ENCODE data around the gene TSSC4. TPM values are rescaled to one million over a fixed set of nuclear protein-coding genes. Genes with fewer than 3 reads are reported as not detected.

TSSC4 gene
- total RNA-seq, 1 donor from 2014 or later, result 37.6 TPM

DNA sequence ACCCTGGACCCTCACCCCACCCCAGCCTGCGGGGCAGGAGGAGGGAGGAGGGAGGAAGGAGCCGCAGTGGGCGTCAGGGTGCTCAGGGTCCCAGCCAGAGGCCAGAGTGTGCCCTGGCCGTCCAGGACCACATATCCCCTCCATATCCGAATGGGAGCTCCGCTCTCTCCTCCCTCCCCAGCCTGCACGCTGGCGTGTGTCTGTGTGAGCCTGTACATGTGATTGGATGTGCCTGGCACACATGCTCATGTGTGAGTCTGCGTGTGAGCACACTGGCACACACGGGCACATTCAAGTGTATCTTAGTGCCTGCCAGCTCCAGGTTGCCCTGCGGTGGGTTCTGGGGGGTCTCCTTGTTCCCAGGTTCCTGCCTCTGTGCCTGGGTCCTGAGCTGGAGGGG lies 8.1 kb downstream of the TSSC4 start:
- H3K36me3 ChIP-seq, result peaks cover 0 to 5% of the 10 kb centered on the region in 2 donors
- H3K27ac ChIP-seq, result no peak overlapping the region
- no peaks in the 10 kb centered on the region for H3K27me3 ChIP-seq
- H3K9me3 ChIP-seq, result no peaks in the 10 kb centered on the region
- no peaks in the 10 kb centered on the region for H3K4me1 ChIP-seq
- intact Hi-C loops (cut with DNase I), result no loop called here
- DNase-seq (ENCODE audit: extremely low spot score in 2 of 2), result no peak
- H3K4me3 ChIP-seq, result no peak overlapping the region
- TF ChIP-seq POLR2A (IDR thresholded peaks at IDR 0.05) (no peak), POLR2AphosphoS5 (IDR thresholded peaks at IDR 0.05; ENCODE audit: insufficient read depth in 1 of 2, low read depth in 1 of 2) (no peak)
- TF ChIP-seq, protein P1, sequence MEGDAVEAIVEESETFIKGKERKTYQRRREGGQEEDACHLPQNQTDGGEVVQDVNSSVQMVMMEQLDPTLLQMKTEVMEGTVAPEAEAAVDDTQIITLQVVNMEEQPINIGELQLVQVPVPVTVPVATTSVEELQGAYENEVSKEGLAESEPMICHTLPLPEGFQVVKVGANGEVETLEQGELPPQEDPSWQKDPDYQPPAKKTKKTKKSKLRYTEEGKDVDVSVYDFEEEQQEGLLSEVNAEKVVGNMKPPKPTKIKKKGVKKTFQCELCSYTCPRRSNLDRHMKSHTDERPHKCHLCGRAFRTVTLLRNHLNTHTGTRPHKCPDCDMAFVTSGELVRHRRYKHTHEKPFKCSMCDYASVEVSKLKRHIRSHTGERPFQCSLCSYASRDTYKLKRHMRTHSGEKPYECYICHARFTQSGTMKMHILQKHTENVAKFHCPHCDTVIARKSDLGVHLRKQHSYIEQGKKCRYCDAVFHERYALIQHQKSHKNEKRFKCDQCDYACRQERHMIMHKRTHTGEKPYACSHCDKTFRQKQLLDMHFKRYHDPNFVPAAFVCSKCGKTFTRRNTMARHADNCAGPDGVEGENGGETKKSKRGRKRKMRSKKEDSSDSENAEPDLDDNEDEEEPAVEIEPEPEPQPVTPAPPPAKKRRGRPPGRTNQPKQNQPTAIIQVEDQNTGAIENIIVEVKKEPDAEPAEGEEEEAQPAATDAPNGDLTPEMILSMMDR (IDR thresholded peaks at IDR 0.05), result no peak

DNA sequence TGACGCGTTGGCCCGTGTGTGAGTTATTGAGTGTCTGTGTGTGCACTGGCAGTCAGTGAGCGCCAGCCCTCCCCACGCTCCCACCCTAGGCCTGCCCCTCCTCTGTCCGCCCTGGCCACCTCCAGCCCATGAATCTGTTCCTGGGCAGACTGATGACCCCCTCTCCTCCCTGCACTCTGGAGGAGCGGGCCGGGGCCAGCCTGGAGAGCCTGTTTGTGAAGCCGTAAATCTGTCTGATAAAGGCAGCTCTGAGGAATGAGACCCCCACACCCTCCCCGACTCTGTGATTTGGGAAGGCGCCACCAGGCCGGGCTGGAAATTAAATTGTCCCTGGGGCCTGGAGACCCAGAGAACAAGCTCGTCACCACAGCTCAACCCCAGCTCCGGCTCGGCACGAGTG lies 8.6 kb downstream of the TSSC4 start:
- no peak overlapping the region for H3K4me3 ChIP-seq
- TF ChIP-seq, protein P1 (IDR thresholded peaks at IDR 0.05), result no peak
- TF ChIP-seq POLR2A (IDR thresholded peaks at IDR 0.05) (no peak), POLR2AphosphoS5 (IDR thresholded peaks at IDR 0.05; ENCODE audit: insufficient read depth in 1 of 2, low read depth in 1 of 2) (no peak)
- no peak for DNase-seq (ENCODE audit: extremely low spot score in 2 of 2)
- intact Hi-C loops (cut with DNase I), result no loop called here
- no peaks in the 10 kb centered on the region for H3K27me3 ChIP-seq
- H3K36me3 ChIP-seq, result peaks cover 0 to under 1% of the 10 kb centered on the region in 2 donors
- H3K9me3 ChIP-seq, result no peaks in the 10 kb centered on the region
- H3K4me1 ChIP-seq, result no peaks in the 10 kb centered on the region
- no peak overlapping the region for H3K27ac ChIP-seq

DNA sequence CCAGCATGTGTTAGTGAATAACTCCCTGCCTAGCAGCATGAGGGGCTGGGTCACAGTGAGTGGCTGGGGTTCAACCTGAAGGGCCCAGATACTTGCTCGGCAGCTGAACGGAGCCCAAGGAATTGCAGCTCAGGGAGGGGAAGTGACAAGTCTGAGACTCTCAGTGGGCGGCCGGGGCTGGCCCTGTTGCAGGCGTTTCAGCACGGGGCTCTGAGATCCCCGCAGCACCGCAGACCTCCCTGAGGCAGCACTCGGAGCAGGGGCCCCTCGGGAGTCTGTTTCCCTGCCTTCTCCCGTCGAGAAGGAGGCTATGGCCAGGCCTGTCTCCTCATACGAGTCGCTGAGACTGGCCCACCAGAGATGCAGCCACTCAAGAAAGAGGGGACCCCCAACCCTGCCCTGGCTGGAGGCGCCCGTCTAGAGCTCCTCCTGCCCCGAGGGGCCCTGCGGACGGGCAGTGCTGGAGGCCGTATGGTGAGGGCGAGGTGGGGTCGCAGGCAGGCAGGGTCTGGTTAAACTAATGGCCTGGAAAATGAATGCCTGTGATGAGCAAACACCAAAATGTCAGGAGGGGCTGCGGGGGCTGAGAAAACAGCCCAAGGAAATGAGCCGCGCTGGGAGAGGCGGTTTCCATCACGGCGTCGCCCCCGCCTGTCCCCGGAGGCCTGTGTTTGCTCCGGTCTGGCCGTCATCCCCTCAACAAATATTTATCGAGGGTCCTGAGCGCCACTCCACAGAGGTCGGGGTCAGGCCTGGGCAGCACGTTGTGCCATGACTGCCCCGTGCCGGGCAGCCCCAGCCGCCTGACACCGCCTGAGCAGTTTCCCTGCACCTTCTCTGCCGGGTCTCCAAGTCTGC lies 9.3 kb downstream of the TSSC4 start:
- no peaks in the 10 kb centered on the region for H3K27me3 ChIP-seq
- no peaks in the 10 kb centered on the region for H3K36me3 ChIP-seq
- TF ChIP-seq POLR2A (IDR thresholded peaks at IDR 0.05), result no peak
- TF ChIP-seq, protein P1 (IDR thresholded peaks at IDR 0.05), result no peak
- no peaks in the 10 kb centered on the region for H3K9me3 ChIP-seq
- H3K27ac ChIP-seq, result no peak overlapping the region
- no peak for DNase-seq (ENCODE audit: extremely low spot score in 2 of 2)
- no peak overlapping the region for H3K4me3 ChIP-seq
- intact Hi-C loops (cut with DNase I), result no loop called here
- H3K4me1 ChIP-seq, result no peaks in the 10 kb centered on the region

DNA sequence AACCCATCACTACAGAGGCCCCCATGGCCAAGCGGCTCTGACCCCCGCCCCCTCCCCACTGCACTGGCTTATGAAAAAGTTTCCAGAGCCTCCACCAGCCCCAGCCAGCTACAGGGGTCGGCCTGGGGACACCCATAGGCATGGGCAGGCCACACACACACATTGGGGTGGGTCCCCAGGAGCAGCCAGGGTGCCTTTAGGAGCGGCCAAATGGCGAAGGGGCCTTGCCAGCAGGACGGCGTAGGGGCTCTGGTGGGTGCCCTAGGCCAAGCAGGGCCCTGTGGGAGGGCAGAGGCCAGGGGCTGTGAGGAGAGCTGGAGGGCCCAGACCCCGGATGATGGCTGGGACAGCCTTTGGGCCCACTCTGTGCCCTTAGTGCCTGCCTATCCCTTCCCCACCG lies 10.1 kb downstream of the TSSC4 start:
- DNase-seq (ENCODE audit: extremely low spot score in 2 of 2), result no peak
- H3K4me3 ChIP-seq, result no peak overlapping the region
- no peak overlapping the region for H3K27ac ChIP-seq
- no peak for TF ChIP-seq POLR2A (IDR thresholded peaks at IDR 0.05)
- TF ChIP-seq POLR2AphosphoS5 (IDR thresholded peaks at IDR 0.05; ENCODE audit: insufficient read depth in 1 of 2, low read depth in 1 of 2), result no peak
- TF ChIP-seq, protein P1 (IDR thresholded peaks at IDR 0.05), result no peak
- intact Hi-C loops (cut with DNase I), result no loop called here
- no peaks in the 10 kb centered on the region for H3K36me3 ChIP-seq
- H3K9me3 ChIP-seq, result no peaks in the 10 kb centered on the region
- H3K4me1 ChIP-seq, result no peaks in the 10 kb centered on the region
- no peaks in the 10 kb centered on the region for H3K27me3 ChIP-seq
